ENCODE measurements around the gene TRAK2.
A peak's percentile ranks its signal among the peaks of the same experiment; 100 is the strongest.
"Not testable (repeated sequence)": the region's sequence is repeated elsewhere in the genome, so short reads cannot be mapped to it uniquely, and the experiment has no call there.

The TRAK2 gene

GRCh38 chr2:201448701-201449100, 2.6 kb downstream of the TRAK2 start:
- no peak for DNase-seq (ENCODE audit: low spot score)

DNA sequence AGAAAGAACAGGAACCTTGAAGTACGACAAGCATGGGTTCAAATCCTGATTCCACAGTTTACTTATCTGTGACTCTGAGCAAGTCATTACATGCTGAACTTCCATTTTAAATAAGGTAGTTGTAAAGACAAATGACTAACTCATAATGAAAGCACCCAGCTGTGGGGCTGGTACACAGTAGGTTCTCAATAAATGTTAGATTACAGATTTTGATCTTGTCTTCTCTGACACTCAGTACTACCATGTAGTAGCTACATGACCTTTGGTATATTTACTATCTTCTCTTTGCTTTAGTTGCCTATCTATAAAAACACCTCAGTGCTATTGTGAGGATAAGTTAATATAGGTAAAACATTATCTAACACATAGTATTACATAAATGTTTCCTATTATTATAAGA, 3.2 kb downstream of the TRAK2 start:
- DNase-seq (ENCODE audit: low spot score): no peak

- no peak for DNase-seq (ENCODE audit: low spot score)
These were observed 4.2 kb downstream of the TRAK2 start for GRCh38 chr2:201447086-201447485.

DNA sequence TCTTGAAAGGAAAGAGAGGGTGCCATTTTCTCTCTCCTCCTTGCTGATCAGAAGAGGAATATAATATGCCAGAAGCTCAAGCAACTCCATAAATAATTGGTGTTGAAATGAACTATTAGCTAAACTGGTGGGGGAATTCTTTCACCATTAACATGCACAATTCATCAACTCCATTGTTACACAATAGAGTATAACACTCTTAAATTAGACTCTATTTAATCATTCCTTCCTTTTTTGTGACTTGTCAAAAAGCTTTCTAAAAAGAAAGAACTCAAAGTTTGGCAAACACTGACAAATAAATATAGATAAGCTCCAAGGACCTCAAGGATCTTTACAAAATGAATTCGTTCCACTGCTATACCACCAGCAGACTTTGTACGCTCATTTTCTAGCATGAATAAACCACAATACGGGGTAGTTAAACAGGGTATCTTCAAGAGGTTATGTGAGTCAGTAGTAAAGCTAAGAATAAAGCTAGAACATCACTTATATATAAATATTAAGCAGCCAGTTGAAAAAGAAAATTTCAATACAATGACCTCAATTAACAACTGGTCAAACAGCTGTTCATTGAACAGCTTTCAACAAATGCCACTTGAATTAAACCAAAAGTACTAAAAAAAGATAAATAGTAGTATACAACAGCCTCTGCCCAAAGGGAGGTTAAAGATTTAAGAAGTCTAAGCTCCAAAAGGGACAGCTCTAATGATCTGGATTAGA, 6.4 kb downstream of the TRAK2 start:
- no peak for DNase-seq (ENCODE audit: low spot score)

DNA sequence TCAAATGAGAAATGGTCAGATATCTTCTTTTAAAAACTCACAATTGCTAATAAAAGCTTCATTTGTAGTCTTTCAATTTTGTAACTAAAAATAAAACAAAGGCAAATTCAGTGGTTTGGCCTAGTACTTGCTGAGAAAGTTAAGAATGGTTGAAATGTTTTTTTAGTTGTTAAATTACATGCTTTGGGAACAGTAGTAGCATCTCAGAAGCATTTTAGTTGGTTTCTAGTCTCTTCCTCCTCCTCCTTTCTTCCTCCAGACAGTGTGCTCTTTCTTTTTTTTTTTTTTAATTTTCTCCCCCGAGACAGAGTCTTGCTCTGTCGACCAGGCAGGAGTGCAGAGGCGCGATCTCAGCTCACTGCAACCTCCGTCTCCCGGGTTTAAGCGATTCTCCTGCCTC, 9.8 kb downstream of the TRAK2 start:
- DNase-seq (ENCODE audit: low spot score): no peak

GRCh38 chr2:201440182-201440581, 11.1 kb downstream of the TRAK2 start:
- no peak for DNase-seq (ENCODE audit: low spot score)

- DNase-seq (ENCODE audit: low spot score): not testable (repeated sequence)
These were observed 11.8 kb downstream of the TRAK2 start for GRCh38 chr2:201439336-201439922.

- no peak for DNase-seq (ENCODE audit: low spot score)
These were observed 15.1 kb downstream of the TRAK2 start for GRCh38 chr2:201436141-201436540.

GRCh38 chr2:201433394-201433995, 17.8 kb downstream of the TRAK2 start:
- no peak for DNase-seq (ENCODE audit: low spot score)

GRCh38 chr2:201432621-201433393, 18.5 kb downstream of the TRAK2 start:
- no peak for DNase-seq (ENCODE audit: low spot score)

DNA sequence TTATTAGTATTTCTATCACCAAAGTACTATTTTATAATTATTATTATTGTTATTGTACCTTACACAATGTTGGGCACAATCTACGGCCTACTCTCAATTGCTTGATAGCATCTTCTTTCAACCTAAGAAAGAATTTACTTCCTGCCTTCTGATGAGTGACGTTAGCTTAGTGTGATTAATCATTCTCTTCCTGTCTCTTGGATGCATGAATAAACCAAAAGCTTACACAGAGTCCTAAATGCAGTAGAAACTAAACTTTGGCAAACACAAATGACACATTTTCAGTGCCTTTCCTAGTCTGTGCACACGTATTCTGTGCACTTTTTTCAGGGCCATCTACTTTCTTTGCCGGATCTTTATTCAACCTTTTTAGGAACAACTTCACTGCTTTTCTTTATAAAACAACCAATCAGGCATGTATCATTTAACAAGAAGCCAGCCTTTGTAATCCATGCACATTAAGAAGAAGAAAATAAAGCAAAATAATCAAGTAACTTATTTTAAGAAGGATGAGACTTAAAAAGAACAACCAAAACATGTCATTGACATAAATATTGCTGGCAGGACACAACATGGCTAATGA, 19.1 kb downstream of the TRAK2 start:
- peak; percentile 69 for DNase-seq (ENCODE audit: low spot score)

DNA sequence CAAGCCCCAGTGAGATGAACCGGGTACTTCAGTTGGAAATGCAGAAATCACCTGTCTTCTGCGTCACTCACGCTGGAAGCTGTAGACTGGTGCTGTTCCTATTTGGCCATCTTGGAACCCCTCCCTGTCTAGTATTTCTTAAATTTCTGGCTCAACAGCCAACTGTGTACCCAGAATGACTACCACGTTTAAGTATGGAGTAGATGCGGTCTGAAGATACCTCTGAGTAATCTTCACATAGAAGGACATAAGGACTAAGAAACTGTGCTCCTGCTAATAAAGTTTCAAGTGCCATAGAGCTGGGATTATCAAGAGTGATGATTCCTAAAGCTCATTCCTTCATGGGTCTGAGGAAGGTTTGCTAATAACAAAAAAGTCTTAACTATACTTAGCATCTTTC, 20.4 kb downstream of the TRAK2 start:
- no peak for DNase-seq (ENCODE audit: low spot score)

GRCh38 chr2:201430322-201430721, 20.9 kb downstream of the TRAK2 start:
- not testable (repeated sequence) for DNase-seq (ENCODE audit: low spot score)

GRCh38 chr2:201429835-201430234, 21.4 kb downstream of the TRAK2 start:
- DNase-seq (ENCODE audit: low spot score): not testable (repeated sequence)

GRCh38 chr2:201428366-201428765, 22.9 kb downstream of the TRAK2 start:
- DNase-seq (ENCODE audit: low spot score): not testable (repeated sequence)

DNA sequence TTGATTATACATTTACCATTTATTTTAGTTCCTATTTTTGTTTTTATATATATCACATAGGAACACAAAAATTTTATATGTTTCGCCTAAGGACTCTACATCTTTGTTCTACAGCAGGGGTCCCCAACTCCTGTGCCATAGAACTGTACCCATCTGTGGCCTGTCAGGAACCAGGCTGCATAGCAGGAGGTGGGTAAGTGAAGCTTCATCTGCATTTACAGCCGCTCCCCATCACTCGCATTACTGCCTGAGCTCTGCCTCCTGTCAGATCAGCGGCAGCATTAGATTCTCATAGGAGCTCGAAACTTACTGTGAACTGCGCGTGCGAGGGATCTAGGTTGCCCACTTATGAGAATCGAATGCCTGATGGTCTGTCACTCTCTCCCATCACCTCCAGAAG, 25.3 kb downstream of the TRAK2 start:
- DNase-seq (ENCODE audit: low spot score): no peak

- DNase-seq (ENCODE audit: low spot score): peak; percentile 83
These were observed 30.7 kb downstream of the TRAK2 start for GRCh38 chr2:201420442-201421113.

- DNase-seq (ENCODE audit: low spot score): no peak
These were observed 31.3 kb downstream of the TRAK2 start for GRCh38 chr2:201419986-201420385.

DNA sequence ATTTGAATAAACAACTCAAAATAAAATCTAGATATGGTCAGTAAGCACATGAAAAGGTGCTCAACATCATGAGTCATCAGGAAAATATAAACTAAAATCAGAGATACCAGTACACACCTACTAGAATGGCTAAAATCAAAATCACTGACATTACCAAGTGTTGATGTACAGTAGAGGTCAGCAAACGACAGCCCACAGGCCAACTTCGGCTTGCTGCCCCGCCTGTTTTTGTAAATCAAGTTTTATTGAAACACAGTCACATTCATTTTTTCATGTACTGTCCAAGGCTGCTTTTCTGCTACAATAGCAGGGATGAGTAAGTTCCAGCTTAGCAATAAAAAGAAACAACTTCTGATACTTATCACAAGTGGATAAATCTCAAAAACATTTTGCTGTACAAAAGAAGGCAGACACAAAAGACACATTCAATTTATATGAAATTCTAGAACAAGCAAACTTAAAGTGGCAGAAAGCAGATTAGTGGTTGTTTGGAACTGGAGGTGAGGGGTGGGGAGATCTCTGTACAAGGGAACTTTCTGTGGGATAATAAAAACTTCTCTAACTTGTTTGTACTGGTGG, 32.1 kb downstream of the TRAK2 start:
- no peak for DNase-seq (ENCODE audit: low spot score)

DNA sequence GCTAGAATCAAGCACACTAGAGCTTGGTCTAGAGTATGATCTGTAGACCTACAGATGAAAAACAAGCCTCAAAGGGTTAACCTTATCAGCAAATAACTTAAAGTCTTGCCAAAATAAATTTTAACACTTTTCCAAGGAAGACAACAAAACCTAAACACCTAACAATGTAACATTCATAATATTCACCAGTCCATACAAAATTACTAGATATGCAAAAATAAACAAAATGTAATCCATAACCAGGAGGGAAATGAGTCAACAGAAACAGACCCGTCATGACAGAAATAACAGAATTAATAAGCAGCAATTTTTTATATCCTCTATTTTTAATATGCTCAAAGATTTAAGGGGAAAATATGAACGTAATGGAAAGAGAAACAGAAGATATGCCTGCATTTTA, 36.1 kb downstream of the TRAK2 start:
- DNase-seq (ENCODE audit: low spot score): no peak
